IPS-15b (cell line): ENCODE measurements around the gene TRIM46.

ENCODE experiments used
- H3K27me3 ChIP-seq: one replicate; pipeline ENCODE4 v1.6.1; 2013; ENCODE audit warnings: low read length; ENCODE audit not compliant: control insufficient read depth, insufficient read depth
- H3K36me3 ChIP-seq: one replicate; pipeline ENCODE4 v1.6.1; 2013; ENCODE audit warnings: low read length; ENCODE audit not compliant: control insufficient read depth, insufficient read depth
- H3K4me1 ChIP-seq: one replicate; pipeline ENCODE4 v1.6.1; 2013; ENCODE audit warnings: mild to moderate bottlenecking, low read length; ENCODE audit not compliant: control insufficient read depth, insufficient read depth
- H3K4me3 ChIP-seq: one replicate; pipeline ENCODE4 v1.5.1; 2013; ENCODE audit warnings: low read depth, low read length
- H3K9ac ChIP-seq: one replicate; pipeline ENCODE4 v1.6.1; 2013; ENCODE audit warnings: low read depth, mild to moderate bottlenecking, low read length
- H3K9me3 ChIP-seq: one replicate; pipeline ENCODE4 v1.6.1; 2013; ENCODE audit warnings: mild to moderate bottlenecking, low read length; ENCODE audit not compliant: control insufficient read depth, insufficient read depth

TRIM46 gene

GRCh38 chr1:155168456-155169210, 5.0 kb upstream of the TRIM46 start:
- Histone ChIP-seq H3K4me3 (no peak overlapping the region), H3K4me1 (peaks cover 3% of the 10 kb centered on the region), H3K36me3 (peaks cover 3% of the 10 kb centered on the region), H3K9me3 (no peaks in the 10 kb centered on the region), H3K9ac (no peak overlapping the region), H3K27me3 (no peaks in the 10 kb centered on the region)

DNA sequence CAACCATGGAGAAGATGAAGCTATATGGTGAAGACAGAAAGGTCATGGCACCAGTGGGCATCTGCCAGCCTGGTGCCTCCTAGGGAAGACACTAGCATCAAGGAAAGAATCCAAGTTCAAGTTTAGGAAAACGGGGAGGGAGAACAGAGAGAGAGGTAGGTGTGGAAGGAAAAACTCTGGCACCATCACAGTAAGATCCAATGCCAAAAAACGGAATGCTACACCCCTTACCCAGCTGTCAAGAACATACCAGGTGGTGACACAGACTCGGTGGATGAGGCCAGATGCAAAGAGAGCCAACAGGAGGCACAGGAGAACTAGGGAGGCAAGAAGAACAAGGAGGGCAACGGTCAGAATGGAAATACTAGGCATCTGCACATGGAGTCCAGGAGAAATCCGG, 4.1 kb upstream of the TRIM46 start:
- H3K36me3 ChIP-seq = peaks cover 3% of the 10 kb centered on the region
- no peak overlapping the region for H3K4me3 ChIP-seq
- peaks cover 3% of the 10 kb centered on the region for H3K4me1 ChIP-seq
- H3K9ac ChIP-seq = no peak overlapping the region
- H3K27me3 ChIP-seq = no peaks in the 10 kb centered on the region
- H3K9me3 ChIP-seq = no peaks in the 10 kb centered on the region

DNA sequence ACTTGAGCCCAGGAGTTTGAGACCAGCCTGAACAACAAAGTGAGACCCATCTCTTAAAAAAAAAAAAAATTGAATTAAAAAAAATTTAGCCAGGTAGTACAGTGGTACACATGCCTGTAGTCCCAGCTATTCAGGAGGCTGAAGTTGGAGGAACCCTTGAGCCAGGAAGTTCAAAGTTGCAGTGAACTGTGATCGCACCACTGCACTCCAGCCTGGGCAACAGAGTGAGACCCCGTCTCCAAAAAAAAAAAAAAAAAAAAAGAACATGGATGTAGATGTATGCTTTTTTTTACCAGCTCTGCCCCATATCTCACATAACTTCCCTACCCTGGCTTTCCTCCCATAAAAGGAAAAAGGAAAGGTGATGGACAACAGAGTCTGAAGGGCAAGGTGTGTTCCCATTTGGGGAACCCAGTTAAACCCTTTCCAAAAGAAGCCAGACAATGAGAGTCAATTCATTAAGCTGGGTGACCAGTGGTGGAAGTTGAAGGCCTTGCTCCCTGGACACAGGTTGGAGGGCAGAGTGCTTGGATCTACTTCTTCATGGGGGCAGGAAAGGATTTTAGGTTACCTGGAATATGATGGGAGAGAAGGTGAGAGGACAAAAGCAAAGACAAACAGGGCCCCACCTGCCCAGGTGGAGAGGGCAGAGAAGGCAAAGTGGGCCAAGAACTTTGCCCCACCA, 3.4 kb upstream of the TRIM46 start:
- Histone ChIP-seq H3K9ac (no peak overlapping the region), H3K9me3 (no peaks in the 10 kb centered on the region), H3K36me3 (peaks cover 3% of the 10 kb centered on the region), H3K4me3 (no peak overlapping the region), H3K4me1 (peaks cover 5% of the 10 kb centered on the region), H3K27me3 (no peaks in the 10 kb centered on the region)

GRCh38 chr1:155170806-155171205, 2.8 kb upstream of the TRIM46 start:
- H3K4me1 ChIP-seq = peaks cover 6% of the 10 kb centered on the region

GRCh38 chr1:155171836-155172731, 1.6 kb upstream of the TRIM46 start:
- Histone ChIP-seq H3K9me3 (no peaks in the 10 kb centered on the region), H3K9ac (peak overlapping the region; percentile 87), H3K36me3 (peaks cover 7% of the 10 kb centered on the region)

More at GRCh38 chr1:155170806-155171205, 2.8 kb upstream of the TRIM46 start:
- no peak overlapping the region for H3K9ac ChIP-seq
- H3K36me3 ChIP-seq = peaks cover 3% of the 10 kb centered on the region
- H3K9me3 ChIP-seq = no peaks in the 10 kb centered on the region
- H3K27me3 ChIP-seq = no peaks in the 10 kb centered on the region
- H3K4me3 ChIP-seq = no peak overlapping the region

GRCh38 chr1:155172732-155173477, 744 bp upstream of the TRIM46 start, which contains the start of gene KRTCAP2:
TSS of gene KRTCAP2 (minus strand) at chr1:155173304. CDS start at chr1:155173224, 80 bp downstream.
- no peaks in the 10 kb centered on the region for H3K27me3 ChIP-seq
- H3K4me3 ChIP-seq = peak within 1 kb of the TSS; percentile 95
- peak within 1 kb of the TSS; percentile 87 for H3K9ac ChIP-seq
- no peaks in the 10 kb centered on the region for H3K9me3 ChIP-seq
- peaks cover 4% of the 10 kb centered on the region for H3K4me1 ChIP-seq
- H3K36me3 ChIP-seq = peaks cover 15% of the 10 kb centered on the region

More at GRCh38 chr1:155171836-155172731, 1.6 kb upstream of the TRIM46 start:
- Histone ChIP-seq H3K27me3 (no peaks in the 10 kb centered on the region), H3K4me3 (peak overlapping the region; percentile 95), H3K4me1 (peaks cover 4% of the 10 kb centered on the region)

DNA sequence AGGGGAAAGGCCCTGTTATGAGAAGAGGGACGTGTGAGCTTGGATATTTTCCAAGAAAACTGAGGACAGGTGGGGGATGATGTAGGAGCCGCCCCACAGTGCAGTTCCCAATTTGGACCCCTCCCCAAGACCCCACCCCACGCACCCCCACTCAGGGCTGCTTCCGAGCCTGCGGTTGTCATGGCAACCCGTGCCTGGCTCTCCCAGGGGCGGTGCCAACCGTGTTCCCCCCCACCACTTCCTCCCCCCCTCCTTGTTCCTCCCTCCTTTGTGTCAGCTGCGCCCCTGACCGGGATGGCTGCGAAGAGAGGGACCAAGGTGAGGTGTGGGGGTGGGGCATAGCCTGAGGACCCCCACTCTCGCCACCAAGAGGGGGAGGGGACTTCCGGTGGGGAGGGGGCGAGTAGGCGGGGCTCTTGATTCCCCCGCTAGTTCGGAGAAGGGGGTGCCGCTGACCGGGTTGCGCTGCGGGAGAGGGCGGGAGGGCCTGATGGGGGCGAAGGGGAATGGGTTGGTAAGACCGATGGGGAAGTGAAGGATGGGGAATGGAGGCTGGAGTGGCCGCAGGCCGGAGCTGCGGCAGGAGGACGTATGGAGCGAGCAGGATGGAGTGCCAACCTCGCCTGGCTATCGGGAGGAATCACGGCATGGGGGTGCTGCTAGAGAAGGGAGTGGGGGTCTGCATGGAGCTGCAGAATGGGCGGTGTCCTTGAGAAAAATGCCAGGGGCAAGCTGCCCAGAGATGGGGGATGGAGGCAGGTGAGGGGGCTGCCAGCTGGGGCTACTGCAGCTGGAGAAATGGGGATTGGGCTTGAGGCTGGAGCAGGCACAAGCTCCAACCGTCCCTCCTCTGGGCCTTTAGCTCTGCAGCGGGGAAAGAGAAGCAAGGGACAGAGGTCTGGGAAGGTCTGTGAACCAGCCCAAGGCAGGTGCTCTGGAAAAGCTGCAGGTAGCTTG, 953 bp downstream of the TRIM46 start:
- peak overlapping the region; percentile 37 for H3K9ac ChIP-seq
- H3K4me3 ChIP-seq = peak overlapping the region; percentile 95
- peaks cover 4% of the 10 kb centered on the region for H3K4me1 ChIP-seq
- peaks cover 29% of the 10 kb centered on the region for H3K36me3 ChIP-seq
- H3K9me3 ChIP-seq = no peaks in the 10 kb centered on the region
- H3K27me3 ChIP-seq = no peaks in the 10 kb centered on the region

DNA sequence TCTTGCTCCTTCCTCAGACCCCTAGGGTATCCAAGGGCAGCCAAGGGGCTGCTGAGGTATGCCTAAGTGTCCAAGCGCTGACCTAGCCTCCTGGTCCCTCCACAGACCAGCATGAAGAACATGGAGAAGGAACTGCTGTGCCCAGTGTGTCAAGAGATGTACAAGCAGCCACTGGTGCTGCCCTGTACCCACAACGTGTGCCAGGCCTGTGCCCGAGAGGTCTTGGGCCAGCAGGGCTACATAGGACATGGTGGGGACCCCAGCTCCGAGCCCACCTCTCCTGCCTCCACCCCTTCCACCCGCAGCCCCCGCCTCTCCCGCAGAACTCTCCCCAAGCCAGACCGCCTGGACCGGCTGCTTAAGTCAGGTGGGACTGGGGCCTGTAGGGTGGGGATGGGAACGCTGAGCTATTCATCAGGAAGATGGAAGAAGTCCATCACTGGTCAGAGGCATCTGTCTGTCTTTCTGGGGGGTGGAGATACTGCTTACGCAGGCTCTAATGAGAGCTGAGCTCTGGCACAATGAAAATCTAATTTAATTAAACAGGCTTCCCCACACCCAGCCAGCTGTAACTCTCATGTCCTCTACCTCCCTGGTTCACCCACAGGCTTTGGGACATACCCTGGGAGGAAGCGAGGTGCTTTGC, 1.8 kb downstream of the TRIM46 start:
- peak overlapping the region; percentile 95 for H3K4me3 ChIP-seq
- H3K4me1 ChIP-seq = peaks cover 4% of the 10 kb centered on the region
- no peaks in the 10 kb centered on the region for H3K9me3 ChIP-seq
- H3K36me3 ChIP-seq = peaks cover 35% of the 10 kb centered on the region
- H3K27me3 ChIP-seq = no peaks in the 10 kb centered on the region
- peak overlapping the region; percentile 37 for H3K9ac ChIP-seq

DNA sequence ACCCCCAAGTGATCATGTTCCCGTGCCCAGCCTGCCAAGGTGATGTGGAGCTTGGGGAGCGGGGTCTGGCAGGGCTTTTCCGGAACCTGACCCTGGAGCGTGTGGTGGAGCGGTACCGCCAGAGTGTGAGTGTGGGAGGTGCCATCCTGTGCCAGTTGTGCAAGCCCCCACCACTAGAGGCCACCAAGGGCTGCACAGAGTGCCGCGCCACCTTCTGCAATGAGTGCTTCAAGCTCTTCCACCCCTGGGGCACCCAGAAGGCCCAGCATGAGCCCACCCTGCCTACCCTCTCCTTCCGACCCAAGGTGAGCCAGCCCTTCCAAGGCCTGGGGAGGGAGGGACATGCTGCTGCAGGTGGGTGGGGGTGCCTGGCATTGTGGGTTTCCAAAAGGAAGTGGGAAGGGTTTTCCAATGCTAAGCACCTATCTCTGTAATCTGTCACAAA, 2.3 kb downstream of the TRIM46 start:
- peaks cover 32% of the 10 kb centered on the region for H3K36me3 ChIP-seq
- H3K4me1 ChIP-seq = peaks cover 4% of the 10 kb centered on the region
- H3K9ac ChIP-seq = no peak overlapping the region
- H3K9me3 ChIP-seq = no peaks in the 10 kb centered on the region
- no peaks in the 10 kb centered on the region for H3K27me3 ChIP-seq
- H3K4me3 ChIP-seq = no peak overlapping the region

GRCh38 chr1:155176544-155177071, 3.0 kb downstream of the TRIM46 start:
- Histone ChIP-seq H3K27me3 (no peaks in the 10 kb centered on the region), H3K9ac (no peak overlapping the region), H3K4me3 (no peak overlapping the region), H3K36me3 (peaks cover 32% of the 10 kb centered on the region), H3K4me1 (peaks cover 4% of the 10 kb centered on the region), H3K9me3 (no peaks in the 10 kb centered on the region)
